HUES6 (cell line): ENCODE measurements around the gene SEL1L.

ENCODE experiments used
- H3K27ac ChIP-seq: 2 replicates; pipeline ENCODE4 v1.7.0; 2013; ENCODE audit warnings: low read depth, mild to moderate bottlenecking, low read length, inconsistent platforms
- H3K27me3 ChIP-seq: 2 replicates; pipeline ENCODE4 v1.6.1; 2013; ENCODE audit warnings: low read length; ENCODE audit not compliant: control insufficient read depth, insufficient read depth
- H3K36me3 ChIP-seq: 2 replicates; pipeline ENCODE4 v1.6.1; 2013; ENCODE audit warnings: low read length; ENCODE audit not compliant: control insufficient read depth, insufficient read depth
- H3K4me1 ChIP-seq: 2 replicates; pipeline ENCODE4 v1.6.1; 2013; ENCODE audit warnings: low read length; ENCODE audit not compliant: control insufficient read depth, insufficient read depth
- H3K4me3 ChIP-seq: 2 replicates; pipeline ENCODE4 v1.5.1; 2013; ENCODE audit warnings: low read depth, low read length
- H3K9ac ChIP-seq: one replicate; pipeline ENCODE4 v1.6.1; 2013; ENCODE audit warnings: mild to moderate bottlenecking, low read length
- H3K9me3 ChIP-seq: 2 replicates; pipeline ENCODE4 v1.6.1; 2013; ENCODE audit warnings: low read depth, low read length; ENCODE audit not compliant: control insufficient read depth, insufficient read depth

Gene SEL1L

DNA sequence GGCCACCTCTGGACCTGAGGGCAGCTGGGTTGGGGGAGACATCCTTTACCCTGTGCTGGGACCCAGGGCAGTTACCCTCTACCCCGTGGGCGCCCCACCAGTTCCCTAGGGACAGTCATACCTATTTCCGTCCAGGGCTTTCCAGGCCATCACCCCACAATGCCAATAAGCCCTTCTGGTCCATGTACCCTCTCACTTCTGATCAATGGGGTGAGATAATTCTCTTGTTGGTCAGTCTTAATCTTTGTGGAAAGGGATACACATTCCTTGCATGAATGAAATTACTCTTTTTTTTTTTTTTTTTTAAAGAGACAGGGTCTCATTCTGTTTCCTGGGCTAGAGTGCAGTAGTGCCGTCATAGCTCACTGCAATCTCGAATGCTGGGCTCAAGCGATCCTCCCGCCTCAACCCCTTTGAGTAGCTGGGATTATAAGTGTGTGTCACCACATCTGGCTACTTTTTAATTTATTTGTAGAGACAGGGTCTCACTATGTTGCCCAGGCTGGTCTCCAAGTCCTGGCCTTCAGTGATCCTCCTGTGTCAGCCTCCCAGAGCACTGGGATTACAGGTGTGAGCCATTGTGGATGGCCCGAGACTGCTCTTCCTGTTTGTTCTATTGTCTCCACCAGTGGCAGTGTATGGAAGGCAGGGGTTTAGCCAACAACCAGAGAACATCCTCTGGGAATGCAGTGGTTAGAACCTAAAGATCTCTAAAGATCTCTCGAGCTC lies 87.2 kb downstream of the SEL1L start:
- no peak overlapping the region for H3K27ac ChIP-seq
- H3K36me3 ChIP-seq: no peaks in the 10 kb centered on the region
- no peaks in the 10 kb centered on the region for H3K9me3 ChIP-seq
- no peak overlapping the region for H3K9ac ChIP-seq
- peaks cover 16% of the 10 kb centered on the region for H3K4me1 ChIP-seq
- H3K27me3 ChIP-seq: no peaks in the 10 kb centered on the region
- H3K4me3 ChIP-seq: no peak overlapping the region

GRCh38 chr14:81441626-81442134 lies 92.0 kb downstream of the SEL1L start:
- Histone ChIP-seq H3K27ac (no peak overlapping the region), H3K4me1 (peaks cover 4% of the 10 kb centered on the region; the same call in 1 of the 2 replicates), H3K27me3 (peaks cover 37% of the 10 kb centered on the region), H3K9ac (no peak overlapping the region), H3K9me3 (no peaks in the 10 kb centered on the region), H3K4me3 (no peak overlapping the region), H3K36me3 (no peaks in the 10 kb centered on the region)

DNA sequence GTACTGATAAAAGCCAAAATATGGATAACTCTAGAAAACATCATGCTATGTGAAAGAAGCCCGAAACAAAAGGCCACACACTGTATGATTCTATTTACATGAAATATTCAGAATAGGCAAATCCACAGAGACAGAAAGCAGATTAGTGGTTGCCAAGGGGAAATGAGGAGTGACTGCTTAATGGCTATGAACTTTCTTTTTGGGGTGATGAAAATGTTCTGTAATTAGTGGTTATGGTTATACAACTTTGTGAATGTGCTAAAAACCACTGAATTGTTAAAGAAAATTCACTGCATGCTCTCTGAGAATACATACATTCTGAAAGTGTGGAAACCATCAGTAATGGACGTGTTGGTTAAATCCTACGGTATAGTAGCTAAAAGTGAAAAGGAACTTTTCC lies 93.6 kb downstream of the SEL1L start:
- Histone ChIP-seq H3K27me3 (peaks cover 46% of the 10 kb centered on the region), H3K9ac (no peak overlapping the region), H3K27ac (no peak overlapping the region), H3K4me1 (peaks cover 8% of the 10 kb centered on the region), H3K4me3 (no peak overlapping the region), H3K9me3 (no peaks in the 10 kb centered on the region), H3K36me3 (no peaks in the 10 kb centered on the region)

GRCh38 chr14:81437244-81437643 lies 96.4 kb downstream of the SEL1L start:
- Histone ChIP-seq H3K4me3 (peak overlapping the region; percentile 71), H3K27me3 (peaks cover 55% of the 10 kb centered on the region), H3K9me3 (no peaks in the 10 kb centered on the region), H3K36me3 (no peaks in the 10 kb centered on the region), H3K9ac (no peak overlapping the region), H3K4me1 (peaks cover 22% of the 10 kb centered on the region), H3K27ac (no peak overlapping the region)

- Histone ChIP-seq H3K4me3 (peak overlapping the region; percentile 71), H3K36me3 (no peaks in the 10 kb centered on the region), H3K9ac (peak overlapping the region; percentile 55), H3K27me3 (peaks cover 55% of the 10 kb centered on the region), H3K4me1 (peaks cover 22% of the 10 kb centered on the region), H3K27ac (no peak overlapping the region), H3K9me3 (no peaks in the 10 kb centered on the region)
Measured at GRCh38 chr14:81436296-81437138, 97.1 kb downstream of the SEL1L start.

DNA sequence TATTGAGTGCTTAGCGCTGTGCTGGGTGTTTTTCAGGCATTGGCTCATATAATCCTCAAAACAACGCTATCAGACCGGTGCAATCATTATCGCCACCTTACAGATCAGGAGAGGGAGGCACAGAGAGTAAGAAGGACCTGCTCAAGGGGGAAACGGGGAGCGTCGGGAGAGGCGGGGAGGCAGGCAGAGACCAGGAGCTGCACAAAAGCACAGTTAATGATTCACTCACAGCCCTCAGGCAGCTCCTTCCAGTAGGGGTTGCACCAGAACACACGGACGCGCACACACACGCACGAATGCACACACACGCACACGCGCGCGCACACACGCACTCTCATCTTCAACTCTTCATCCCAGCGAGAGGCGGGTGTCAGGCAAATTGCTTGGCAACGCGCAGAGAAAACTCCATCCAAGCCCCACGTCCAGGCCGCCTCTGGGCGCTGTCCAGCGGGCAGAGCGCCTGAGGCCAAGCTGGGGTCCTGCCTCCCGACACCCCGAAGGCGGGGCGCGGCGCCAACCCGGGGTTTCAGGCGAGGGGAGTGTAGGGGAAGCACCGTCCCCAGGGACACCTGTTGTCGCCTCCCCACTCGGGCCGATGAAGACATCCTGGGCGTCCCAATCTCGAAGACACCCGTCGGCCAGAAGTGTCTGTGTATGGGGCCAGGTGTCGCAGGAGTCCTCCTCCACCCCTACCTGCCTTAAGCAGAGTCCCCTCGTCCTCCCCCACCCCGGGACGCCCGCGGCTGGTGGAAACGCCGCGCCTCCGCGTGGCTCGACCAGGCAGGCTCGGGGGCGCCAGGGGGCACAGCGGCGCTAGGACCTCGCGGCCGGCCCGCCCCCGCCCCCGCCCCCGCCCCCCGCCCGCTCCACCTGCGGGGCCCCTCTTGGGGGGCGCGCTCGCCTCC lies 98.0 kb downstream of the SEL1L start:
- Histone ChIP-seq H3K36me3 (no peaks in the 10 kb centered on the region), H3K27ac (no peak overlapping the region), H3K9ac (peak overlapping the region; percentile 6), H3K9me3 (no peaks in the 10 kb centered on the region), H3K4me3 (peak overlapping the region; percentile 71), H3K4me1 (peaks cover 22% of the 10 kb centered on the region), H3K27me3 (peaks cover 50% of the 10 kb centered on the region)

GRCh38 chr14:81435048-81435390 lies 98.6 kb downstream of the SEL1L start:
- peaks cover 22% of the 10 kb centered on the region for H3K4me1 ChIP-seq
- no peaks in the 10 kb centered on the region for H3K36me3 ChIP-seq
- H3K9me3 ChIP-seq: no peaks in the 10 kb centered on the region
- no peak overlapping the region for H3K27ac ChIP-seq
- peaks cover 44% of the 10 kb centered on the region for H3K27me3 ChIP-seq
- H3K4me3 ChIP-seq: peak overlapping the region; percentile 71
- H3K9ac ChIP-seq: no peak overlapping the region

DNA sequence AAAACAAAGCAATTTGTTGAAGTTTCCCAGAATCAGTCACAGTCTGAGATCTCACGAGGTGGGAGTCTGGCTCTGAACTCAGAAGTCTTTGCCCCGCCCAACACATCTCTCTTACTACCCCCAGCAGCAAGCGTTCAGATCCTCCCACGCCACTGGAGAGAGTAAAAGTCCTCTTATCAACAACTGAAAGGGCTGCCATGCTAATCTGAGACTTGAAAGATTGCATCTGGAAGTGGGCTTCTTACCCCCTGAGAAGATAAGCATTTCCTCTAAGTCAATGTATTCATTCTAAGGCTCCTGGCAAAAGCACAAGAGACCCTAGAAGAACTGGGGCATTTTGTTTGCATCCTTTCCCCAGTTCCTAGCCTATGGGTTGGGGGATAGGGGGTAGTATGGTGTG lies 99.4 kb downstream of the SEL1L start:
- no peaks in the 10 kb centered on the region for H3K9me3 ChIP-seq

GRCh38 chr14:81433378-81433777 lies 100.3 kb downstream of the SEL1L start:
- Histone ChIP-seq H3K36me3 (no peaks in the 10 kb centered on the region), H3K9me3 (no peaks in the 10 kb centered on the region), H3K27me3 (peaks cover 32% of the 10 kb centered on the region), H3K4me1 (peaks cover 22% of the 10 kb centered on the region), H3K4me3 (no peak overlapping the region), H3K27ac (no peak overlapping the region), H3K9ac (no peak overlapping the region)

More for the DNA sequence above, 99.4 kb downstream of the SEL1L start:
- H3K36me3 ChIP-seq: no peaks in the 10 kb centered on the region
- peaks cover 22% of the 10 kb centered on the region for H3K4me1 ChIP-seq
- H3K9ac ChIP-seq: no peak overlapping the region
- H3K4me3 ChIP-seq: peak overlapping the region; percentile 71; the same call in 1 of the 2 replicates
- peaks cover 41% of the 10 kb centered on the region for H3K27me3 ChIP-seq
- no peak overlapping the region for H3K27ac ChIP-seq

- Histone ChIP-seq H3K27me3 (peaks cover 23% of the 10 kb centered on the region), H3K4me1 (peaks cover 31% of the 10 kb centered on the region), H3K27ac (no peak overlapping the region), H3K36me3 (no peaks in the 10 kb centered on the region), H3K9ac (no peak overlapping the region), H3K9me3 (no peaks in the 10 kb centered on the region), H3K4me3 (no peak overlapping the region)
Measured at GRCh38 chr14:81432219-81432661, 101.4 kb downstream of the SEL1L start.
